Brain pericyte (primary cell): ENCODE measurements around the gene CCL8.

Experiments used
- DNase-seq: peaks from one replicate; pipeline ENCODE4 v3.0.0-alpha.2; 2012; ENCODE audit warnings: low read depth, low spot score

Gene CCL8

GRCh38 chr17:34367486-34368195, 48.4 kb downstream of the CCL8 start:
- no peak for DNase-seq

DNA sequence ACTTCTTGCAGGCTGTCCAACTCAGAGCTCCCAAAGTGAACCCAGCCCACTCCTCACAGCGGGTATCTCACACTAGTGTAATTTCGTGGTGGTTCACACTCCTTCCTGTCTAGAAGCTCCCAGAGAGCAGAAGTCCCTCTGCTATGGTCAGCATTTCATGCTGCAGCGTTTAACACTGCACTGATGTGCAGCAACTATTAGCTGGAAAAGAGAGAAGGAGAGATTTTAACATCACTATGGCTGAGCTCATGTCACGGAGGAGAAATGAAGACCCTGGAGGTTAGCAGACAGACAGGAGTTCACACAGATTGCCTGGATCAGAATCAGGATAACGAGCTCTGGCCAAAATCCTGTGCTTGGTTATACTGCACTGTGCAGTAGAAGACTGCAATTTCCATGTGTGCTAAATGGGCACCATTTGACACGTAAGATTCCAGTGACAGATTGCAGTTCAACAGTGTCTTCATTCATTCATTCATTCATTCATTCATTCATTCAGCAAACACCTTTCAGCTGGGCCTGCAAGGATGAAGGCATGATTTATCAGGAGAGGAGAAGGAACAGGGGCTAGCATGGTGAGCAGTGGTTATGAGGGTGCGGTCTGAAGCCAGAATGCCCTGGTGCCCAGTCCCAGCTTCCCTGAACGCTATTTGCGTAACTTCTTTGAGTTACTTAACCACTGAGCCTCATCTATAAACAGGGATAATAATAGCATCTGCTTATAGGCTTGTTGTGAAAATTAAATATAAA, 49.1 kb downstream of the CCL8 start:
- DNase-seq = no peak

DNA sequence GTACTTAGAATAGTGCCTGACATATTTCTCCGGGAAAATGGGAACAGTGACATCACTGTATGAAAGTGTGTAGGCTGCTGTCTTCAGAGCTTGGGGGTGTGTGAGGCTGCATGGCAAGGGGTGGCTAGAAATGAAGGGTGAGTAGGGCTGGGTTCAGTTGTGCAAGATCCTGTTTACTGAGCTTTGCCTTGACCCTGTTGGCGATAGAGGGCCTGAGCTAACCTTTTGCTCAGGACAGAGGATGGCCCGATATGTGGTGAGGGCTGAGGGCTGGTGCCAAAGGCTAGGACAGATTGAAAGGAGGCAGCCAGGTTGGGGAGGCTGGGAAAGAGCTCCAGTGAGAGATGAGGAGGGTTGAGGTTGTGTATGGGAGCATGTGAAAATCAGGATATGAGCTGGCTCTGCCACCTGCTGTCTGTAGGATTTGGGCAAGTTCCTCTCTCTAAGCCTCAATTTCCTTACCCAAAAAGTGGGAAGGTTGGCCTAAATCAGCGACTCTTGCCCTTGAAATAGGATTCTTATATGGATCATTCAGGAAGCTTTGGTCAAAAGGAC, 49.8 kb downstream of the CCL8 start:
- no peak for DNase-seq

GRCh38 chr17:34369571-34369970, 50.3 kb downstream of the CCL8 start:
- no peak for DNase-seq

- DNase-seq = no peak
Observed at GRCh38 chr17:34370376-34370996, 51.3 kb downstream of the CCL8 start.

DNA sequence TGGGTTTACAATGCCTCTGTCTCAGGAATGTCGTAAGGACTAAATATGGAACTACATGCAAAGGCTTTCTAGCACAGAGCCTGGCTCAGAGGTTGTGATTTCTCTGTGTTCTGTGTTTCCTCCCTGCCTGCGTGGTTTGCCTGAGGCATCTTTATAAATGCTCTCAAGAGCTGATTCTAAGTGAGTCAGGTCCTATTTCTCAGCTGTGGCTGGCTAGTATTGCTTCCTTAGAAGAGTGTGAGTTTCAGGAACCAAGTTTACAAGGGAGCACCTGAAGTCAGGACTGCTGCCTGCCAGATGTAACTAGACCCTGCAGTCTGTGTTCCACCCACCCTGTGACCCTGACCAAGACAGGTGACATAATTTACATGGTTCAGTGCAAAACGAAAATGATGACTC, 51.8 kb downstream of the CCL8 start:
- DNase-seq = no peak
